ENCODE measurements around the gene KAZN.

Gene KAZN

DNA sequence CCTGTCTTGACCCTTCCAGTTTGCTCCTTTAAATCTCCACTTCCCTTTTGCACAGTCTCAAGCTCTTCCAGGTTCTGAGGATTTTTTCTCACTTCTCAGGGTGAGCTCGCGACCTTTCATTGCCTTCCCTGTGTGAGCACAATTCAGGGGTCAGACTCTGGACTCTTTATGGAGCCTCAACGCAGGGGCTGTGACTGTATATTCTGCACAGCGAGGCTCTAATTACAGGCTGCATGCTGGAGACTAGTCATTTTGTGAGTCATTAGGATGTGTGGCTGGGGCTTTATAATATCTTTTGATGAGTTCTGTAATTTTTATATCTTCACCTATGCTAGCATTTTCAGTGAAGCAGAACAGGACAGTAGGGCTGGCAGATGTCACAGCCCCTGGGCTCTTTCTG is 270.7 kb downstream of the KAZN start:
- DNase-seq = no peak

DNA sequence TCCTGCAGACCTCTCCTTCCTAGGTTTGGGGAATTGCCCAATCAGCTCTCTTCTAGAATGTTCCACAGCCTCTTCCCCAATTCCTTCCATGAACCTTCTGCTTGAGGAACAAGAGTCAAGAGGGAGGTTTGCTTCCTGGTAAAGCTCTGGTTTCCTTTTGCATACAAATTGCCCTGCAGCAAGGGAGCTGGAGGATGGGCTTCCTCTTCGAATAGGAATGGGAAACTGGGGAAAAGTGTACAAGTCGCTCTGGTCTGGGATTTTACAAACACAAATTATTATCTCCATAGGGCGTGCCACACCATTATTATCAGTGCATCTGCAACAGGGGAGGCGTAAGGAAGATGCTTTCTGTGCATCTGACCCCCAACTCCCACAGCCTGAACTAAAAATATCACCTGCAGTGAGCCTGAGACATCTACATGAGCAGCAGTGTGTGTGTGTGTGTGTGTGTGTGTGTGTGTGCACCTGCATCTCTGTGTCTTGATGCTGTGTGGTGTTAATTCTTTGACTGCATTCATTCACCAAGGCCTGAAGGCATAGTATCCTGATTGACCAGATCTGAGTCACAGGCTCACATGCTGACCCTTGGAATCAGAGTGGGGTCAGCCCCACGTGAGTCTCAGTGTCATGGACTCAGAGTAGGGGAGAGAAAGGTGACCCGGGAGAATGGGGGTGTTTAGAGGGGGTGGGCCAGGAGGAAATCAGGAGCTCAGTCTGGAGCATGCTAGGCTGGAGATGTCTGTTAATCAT is 272.9 kb downstream of the KAZN start:
- DNase-seq = no peak

DNA sequence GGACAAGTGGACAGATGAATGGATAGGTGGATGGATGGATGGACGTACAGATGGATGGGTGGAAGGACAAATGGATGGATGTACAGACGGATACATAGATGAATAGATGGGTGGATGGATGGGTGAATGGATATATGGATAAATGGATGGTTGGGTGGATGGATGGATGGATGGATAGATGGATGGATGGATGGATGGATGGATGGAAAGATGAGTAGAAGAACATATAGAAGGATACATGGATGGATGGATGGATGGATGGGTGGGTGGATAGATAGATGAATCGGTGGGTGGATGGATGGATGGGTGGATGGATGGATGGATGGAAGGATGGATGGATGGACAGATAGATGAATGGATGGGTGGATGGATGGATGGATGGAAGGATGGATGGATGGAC is 274.3 kb downstream of the KAZN start:
- no peak for DNase-seq

DNA sequence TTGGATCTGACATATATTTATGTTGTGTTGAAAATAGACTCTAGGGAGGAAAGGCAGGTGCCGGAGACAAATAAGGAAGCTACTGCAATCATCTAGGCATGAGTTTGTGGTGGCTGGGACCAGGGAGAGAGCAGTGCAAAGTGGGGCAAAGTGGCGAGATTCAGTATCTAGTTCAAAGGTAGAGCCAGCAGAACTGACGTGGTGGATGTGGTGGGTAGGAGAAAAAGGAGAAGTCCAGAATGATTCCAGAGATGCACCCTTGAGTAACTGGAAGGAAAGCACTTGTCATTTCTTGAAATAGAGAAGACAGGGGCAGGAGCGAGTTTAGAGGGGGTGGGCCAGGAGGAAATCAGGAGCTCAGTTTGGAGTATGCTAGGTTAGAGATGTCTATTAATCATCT is 275.2 kb downstream of the KAZN start:
- no peak for DNase-seq

DNA sequence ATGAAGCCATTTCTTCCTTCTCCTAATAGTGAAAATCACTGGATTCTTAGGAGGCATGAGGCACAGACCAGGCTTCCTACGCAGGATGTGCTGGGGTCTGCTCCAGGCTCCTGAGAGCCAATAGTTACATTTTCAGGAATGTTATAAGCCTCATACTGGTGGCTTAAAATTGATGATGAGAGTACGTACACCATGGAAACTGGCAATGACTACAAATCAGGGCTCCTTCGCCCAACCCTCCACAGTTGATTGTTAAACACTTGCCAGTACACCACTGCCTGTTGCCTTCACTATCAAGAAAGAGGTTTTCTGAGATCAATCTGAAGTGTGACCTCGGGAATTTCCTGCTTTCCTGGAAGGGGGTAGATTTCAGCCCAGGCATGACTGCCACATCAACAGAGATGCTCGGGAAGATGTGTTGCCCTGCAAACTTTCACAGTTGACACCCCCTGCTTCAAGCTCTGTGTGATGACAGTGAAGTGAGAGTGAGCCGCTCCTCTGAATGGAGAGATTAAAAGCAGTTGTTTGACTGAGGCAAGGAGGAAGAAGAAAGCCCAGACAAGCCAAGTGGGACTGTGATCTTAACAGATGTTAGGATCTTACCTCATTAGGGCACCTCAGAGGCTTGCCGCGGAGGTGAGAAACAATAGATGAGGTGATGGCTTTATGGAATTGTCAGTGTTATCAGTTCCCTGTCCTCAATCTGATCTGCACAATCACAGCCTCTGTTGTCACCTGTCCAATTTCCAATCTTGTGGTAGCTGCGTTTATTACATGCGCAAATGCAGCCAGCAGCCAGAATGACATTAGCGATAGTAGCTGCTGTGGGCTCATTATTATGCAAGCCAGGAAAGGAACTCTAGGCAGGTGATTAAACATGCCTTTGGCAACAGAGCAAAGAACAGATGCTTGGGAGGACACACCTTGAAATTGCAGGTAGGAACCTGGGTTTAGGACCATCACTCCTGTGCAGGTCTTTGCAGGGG is 277.3 kb downstream of the KAZN start:
- DNase-seq = no peak

DNA sequence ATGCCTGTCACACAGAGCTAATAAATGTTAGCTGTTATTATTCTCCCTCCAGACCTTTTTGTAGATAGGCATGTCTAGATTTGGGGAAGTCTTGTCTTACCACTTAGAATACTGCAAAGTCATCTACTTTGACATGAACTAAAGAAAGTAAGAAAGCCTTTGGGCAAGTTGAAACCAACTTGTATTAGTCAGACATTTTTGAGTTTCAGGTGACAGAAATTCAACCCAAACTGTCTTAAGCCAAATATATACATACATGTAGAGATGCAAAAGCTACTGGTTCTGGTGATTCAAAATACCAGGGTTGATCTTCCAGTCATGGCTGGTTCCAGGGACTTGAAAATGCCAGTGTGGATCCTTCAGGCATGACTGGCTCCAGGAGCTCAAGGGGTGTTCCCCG is 278.3 kb downstream of the KAZN start:
- DNase-seq = no peak

DNA sequence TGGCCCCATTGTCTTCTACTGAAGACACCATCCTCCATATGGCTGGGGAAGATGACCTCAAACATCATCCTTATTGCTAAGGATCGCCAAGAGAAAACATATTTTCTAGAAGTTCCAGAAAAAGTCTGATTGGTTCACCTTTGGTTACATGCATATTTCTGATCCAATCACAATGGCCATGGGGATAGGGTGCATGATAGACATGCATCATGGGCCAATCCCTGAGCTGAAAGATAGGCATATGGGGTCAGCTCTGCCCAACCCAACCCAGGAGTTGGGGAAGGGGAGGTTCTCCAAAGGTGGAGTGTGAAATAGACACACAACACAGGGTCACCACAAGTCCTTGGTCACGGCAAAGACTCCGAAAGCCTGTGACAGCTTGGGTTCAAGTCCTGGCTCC is 278.7 kb downstream of the KAZN start:
- no peak for DNase-seq

DNA sequence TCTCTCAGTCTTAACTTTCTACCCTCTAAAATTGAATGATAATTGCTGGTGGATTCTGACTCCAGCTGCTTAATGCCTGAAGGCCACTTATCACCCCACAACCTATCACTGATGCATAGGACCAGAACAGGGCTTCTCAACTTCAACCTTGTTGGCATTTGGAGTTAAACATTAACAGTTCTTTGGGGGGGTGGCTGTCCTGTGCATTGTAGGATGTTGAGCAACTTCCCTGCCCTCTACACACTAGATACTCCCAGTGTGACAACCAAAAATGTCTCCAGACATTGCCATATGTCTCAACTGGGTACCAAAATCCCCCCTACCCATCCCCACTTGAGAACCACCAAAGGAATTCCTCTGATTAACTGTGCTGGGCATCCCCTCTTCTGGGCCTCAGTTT is 279.6 kb downstream of the KAZN start:
- DNase-seq = no peak

DNA sequence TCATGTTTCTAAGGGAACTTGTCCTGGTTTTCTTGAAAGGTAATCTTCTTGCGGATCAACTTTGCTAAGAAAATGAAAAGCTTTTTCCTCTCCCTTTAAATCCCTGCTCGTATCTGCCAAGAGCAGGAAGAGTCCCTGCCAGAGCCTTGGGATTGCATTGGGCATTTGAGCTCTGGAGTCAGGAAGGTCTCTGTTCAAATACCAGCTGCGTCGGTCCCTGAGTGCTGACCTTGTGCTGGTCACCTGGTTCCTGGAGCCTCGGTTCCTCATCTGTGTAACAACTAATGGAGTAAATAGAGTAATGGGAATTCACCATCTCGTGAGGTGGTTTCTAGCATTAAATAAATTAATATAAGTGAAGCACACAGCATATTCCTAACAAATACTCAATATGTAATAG is 280.5 kb downstream of the KAZN start:
- no peak for DNase-seq

DNA sequence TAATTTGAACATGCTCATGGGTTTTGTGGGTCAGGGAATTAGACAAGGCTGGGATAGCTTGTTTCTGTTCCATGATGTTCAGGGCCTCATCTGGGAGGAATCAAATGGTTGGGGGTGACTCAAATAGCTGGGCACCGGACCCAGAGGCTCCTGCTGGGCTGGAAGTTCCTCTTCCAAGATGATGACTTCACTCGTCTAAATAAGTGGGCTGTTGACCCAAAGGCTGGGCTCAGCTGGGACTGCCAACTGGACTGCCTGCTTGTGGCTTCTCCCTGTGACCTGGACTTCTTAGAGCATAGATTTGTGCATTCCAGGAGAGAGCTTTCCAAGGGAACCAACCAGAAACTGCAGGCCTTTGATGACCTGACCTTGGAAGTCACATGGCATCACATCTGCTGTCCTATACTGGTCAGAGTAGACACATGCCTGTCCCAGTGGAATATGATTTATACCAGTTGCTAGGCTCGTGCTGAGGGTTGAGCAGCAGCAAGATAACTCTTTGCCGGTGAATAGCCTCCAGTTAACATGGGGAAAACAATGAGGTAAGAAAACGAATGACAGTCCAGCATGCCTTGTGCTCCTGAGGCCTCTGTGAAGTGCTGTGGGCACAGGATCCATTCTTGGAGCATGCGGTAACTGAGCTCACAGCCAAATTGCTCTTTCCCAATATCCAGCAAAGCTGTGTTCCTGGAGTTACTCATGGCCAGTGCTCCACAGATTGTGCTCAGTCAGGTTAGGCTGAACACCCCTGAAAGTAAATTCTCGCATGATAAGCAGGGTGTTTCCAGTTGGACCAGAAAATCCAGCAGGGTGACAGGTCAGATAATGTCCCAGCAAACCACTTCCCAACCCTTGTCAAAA is 282.2 kb downstream of the KAZN start:
- no peak for DNase-seq

DNA sequence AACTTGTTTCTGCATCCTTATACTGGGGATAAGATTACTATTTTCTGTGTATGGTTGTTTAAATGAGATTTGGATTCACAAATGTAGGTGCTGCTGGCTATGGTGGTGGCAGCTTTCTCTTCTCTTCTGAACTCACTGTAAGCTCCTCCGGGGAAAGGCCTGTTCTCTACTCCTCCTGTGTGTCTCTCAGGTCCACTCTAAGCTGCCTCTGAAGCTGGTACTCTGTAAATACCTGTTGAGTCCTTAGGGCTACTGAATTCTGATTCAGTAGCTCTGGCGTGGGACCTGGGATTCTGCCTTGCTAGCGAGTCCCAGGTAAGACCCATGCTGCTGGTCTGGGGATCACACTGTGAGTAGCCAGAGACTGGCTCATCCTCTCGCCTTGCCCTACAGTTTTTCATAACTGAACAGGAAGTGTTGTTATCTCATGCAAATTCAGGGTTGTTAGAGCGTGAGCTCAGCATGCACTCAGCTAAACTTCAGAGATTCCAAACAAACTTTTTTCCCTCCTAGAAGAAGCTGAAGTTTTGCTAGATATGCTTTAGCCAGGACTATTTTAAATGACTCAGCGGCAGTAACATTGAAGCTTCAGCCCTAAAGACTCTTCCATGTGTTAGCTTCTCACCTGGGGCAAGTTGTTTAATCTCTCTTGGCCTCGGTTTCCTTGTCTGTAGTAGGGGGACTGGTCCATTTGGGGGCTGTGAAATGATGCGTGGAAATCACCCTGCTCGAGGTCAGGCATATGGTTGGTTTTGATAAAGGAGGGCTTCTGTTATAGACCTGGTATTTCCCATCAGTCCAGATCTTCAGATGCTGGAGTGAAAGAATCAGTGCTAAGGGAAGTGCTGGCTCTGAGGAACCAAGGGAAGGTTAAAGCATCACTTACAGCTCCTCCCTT is 283.5 kb downstream of the KAZN start:
- no peak for DNase-seq

DNA sequence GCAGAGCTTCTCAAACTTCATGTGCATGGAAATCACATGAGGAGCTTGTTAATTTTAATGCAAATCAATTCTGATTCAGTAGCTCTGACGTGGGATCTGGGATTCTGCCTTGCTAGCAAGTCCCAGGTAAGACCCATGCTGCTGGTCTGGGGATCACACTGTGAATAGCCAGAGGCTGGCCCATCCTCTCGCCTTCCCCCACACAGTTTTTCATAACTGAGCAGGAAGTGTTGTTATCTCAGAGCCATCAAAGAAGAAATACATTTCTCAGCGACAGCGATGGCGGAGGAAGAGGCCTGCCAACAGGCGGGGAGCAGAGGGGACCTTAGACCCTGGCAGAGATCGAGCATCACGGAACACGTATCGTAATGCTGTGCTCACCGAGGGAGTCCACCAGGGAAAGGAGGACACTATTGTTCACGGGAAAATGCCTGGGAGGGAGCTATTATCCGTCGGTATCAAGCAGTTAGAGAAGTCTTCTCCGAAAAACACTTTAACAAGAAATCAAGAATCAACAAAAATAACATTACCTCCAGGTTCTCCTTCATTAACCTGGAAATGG is 286.2 kb downstream of the KAZN start:
- no peak for DNase-seq

DNA sequence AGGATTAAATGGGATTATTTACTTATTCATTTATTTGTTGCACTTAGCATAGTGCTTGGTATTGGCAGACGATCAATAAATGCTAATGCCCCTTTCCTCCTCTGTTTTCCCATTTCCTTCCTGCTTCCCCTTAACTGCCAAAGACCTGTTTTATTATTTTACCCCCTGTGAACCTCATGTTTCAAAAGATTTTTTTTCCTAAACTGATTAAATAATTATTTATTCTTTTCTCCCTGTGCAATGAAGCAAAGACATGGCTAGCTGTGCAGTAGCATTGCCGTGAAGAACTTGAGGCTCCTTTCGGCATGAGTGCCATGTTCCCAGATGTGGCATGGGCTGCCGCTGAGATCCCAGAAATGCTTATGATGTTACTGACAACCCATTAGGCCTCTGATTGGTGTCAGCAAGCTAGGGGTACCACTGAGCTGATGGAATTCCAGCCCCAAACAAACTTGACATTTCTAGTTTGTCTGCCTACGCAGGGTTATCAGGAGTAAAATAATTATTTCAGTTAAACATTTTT is 288.6 kb downstream of the KAZN start:
- no peak for DNase-seq

DNA sequence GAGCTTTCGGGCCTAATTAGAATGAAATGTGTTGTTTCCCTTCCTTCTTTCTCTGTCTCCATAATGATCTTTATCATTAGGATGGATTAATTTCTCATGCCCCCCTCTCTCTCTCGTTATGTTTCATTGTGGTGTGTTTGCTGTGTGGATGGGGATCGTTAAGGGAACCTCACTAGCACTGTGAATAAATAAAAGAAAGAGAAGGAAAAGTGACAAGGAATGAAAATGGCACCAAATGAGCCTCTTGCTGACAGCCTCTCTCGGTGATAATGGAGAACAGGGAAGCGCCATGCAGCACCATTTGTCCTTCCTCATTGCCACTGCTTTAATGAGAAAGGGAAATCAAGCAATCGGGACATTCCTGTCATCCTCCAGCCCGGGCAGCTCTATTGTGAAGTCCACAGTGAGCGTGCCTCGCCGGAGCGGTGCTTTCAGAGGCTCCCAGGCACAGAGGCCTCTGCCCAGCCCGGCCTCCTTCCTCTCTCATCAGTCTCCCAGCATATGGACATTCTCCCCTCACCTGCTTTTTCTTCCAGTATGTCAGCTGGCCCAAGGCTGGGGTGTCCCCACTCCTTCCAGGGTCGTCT is 289.4 kb downstream of the KAZN start:
- DNase-seq = no peak

DNA sequence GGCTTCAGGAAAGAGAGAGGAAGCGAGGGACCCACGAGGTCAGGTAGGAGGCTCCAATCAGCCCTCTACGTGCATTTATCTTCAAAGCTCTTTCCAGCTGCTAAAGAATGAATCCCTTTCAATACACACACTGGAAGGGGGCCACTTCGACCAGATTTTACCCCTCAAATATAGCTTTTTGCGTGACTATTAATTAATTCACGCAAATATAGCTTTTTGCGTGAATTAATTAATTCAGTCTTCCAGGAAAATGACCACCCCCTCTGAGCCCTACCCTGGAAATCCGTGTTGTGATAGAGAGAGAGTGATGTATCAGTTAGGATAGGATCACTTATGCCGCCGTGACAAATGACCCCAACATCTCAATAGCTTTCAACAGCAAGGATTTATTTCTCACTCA is 289.9 kb downstream of the KAZN start:
- DNase-seq = no peak

DNA sequence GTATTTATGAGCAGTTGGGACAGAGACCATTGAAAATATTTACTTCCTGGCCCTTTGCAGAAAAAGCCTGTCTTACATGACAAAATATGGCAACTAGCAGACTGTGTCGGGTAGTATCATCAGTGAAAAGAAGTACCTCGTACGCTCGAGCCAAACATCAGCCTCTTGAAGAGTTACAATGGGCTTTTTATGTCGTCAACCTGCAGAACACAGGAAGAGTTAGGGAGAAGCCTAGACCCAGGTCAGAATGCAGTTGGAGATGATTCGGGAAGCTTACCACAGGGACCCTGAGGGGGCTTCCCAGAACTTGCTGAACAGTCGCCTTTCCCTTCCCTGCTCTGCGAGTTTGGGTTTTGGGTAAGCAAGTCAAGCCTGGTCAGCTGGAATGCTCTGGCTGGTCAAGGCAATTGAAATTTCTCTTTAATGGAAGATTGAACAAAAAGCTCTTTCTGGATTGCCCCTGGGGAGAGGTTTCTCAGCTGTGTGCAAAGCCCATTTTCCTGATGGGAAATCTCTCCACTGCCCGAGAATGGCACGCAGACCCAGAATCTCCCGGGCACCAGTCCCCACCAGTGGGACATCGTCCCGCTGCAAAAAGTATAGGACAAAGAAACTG is 291.4 kb downstream of the KAZN start:
- no peak for DNase-seq

DNA sequence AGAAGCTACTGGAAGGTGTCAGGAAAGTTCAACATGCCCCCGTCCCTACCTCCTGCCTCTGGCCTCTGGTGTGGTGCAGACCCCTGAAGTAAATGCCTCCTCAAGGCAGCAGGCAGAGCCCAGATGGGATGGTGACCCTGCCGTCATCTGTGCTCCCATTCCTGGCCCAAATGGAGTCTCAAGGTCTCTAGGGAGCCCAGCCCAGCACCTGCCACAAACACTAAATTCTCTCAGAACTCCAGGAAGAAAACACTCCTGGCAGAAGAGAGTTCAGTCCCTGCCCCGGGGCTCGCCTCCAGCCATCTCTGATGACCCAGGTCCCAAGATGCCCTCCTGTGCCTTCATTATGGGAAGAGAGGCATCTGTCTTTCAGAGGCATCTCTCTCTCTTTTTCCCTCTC is 293.5 kb downstream of the KAZN start:
- no peak for DNase-seq

DNA sequence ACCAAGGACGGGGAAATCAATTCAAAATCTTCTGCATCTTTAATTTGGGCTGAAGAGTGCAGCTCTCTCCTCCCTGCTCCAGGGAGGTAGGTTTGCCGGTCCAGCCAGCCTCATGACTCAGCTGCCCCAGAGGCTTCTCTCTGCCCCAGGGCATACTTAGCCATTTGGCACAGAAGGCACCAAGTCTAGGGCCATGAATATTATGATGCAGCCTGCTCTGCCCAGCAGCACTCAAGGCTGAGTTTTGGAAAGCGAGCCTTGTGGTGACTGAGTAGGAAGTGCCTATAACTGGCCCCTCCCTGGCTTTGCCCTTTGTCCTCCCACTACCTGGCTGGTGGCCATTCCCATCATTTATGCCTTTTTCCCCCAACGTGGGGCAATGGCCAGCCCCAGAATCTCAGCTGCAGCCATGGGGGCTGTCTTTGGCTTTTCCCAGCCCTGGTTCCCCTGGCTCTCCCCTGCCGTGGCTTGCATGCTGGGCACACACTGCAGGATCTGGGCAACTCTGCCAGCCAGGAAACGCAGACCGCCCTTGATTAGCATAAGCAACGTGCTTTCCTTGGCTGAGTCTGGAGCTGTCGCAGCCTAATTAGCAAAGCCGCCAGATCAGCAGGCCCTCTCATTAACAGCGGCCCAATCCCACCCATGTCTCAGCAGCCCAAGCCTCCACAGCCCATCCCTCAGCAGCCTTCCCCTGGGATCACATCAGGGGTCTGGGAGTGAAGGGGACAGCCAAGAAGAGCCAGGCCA is 296.5 kb downstream of the KAZN start:
- DNase-seq = no peak

DNA sequence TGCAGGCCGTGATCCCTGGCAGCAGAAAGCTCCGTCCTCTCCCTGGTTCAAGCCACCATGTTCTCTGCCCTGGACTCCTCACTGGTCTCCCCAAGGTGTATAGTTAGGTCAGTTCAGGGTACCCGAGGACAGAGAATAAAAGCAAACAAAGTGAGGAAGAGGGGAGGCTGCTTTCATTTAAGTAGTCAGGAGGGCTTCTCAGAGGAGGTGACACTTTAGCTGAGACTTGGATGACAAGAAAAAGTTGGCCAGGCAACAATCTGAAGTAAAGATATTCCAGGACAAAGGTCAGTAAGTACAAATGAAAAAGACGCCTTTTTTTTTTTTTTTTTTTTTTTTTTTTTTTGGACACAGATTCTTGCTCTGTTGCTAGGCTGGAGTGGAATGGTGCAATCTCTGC is 297.2 kb downstream of the KAZN start:
- DNase-seq = no peak
